H1 (cell line): Measurements from ENCODE around the gene UBIAD1. TPM values are rescaled to one million over a fixed set of nuclear protein-coding genes. Genes with fewer than 3 reads are reported as not detected.

Source experiments
- CTCF ChIA-PET: fragments of 300-600 bp; sonication (Branson Sonifier 250); formaldehyde crosslinking; loops from one replicate; lab custom pipeline; 2021; ENCODE audit not compliant: partially characterized antibody; lab: Charles Lee
- POLR2A ChIA-PET: fragments of 300-600 bp; sonication (Branson Sonifier 250); formaldehyde crosslinking; loops from one replicate; lab custom pipeline; 2021; ENCODE audit warnings: inconsistent platforms; ENCODE audit not compliant: partially characterized antibody; lab: Charles Lee
- DNase-seq, 2 experiments: peaks; one replicate each; pipeline versions ENCODE4 v3.0.0 to v3.0.0-alpha.2; 2010 to 2022; ENCODE audit warnings: low spot score in 2 of 2, low read depth in 1 of 2, mixed read lengths in 1 of 2
- FAIRE-seq: peaks from 2 replicates; lab custom pipeline; 2011; peaks lifted over from hg19 to GRCh38; lab: Jason Lieb, UNC
- H2AFZ ChIP-seq: 2 replicates; pipeline ENCODE4 v1.8.1; 2012; ENCODE audit warnings: low read length, inconsistent platforms
- H2AK5ac ChIP-seq: 2 replicates; pipeline ENCODE4 v1.6.1; 2013; ENCODE audit warnings: low read depth, low read length
- H2BK120ac ChIP-seq: replicated peaks from 2 replicates; pipeline ENCODE3; 2013; ENCODE audit warnings: low read depth, low read length, inconsistent platforms
- H2BK12ac ChIP-seq: 2 replicates; pipeline ENCODE4 v1.6.1; 2013; ENCODE audit warnings: low read depth, low read length
- H2BK15ac ChIP-seq: 2 replicates; pipeline ENCODE4 v1.6.1; 2013; ENCODE audit warnings: low read length
- H2BK20ac ChIP-seq: 2 replicates; pipeline ENCODE4 v1.6.1; 2013; ENCODE audit warnings: low read length
- H2BK5ac ChIP-seq: 2 replicates; pipeline ENCODE4 v1.6.1; 2013; ENCODE audit warnings: low read depth, low read length
- H3K14ac ChIP-seq: 2 replicates; pipeline ENCODE4 v1.6.1; 2013; ENCODE audit warnings: inconsistent platforms; ENCODE audit not compliant: insufficient read length
- H3K18ac ChIP-seq: 2 replicates; pipeline ENCODE4 v1.6.1; 2013; ENCODE audit warnings: low read length; ENCODE audit errors: extremely low read depth
- H3K23ac ChIP-seq: 2 replicates; pipeline ENCODE4 v1.6.1; 2013; ENCODE audit warnings: inconsistent platforms; ENCODE audit not compliant: insufficient read length
- H3K23me2 ChIP-seq: 2 replicates; pipeline ENCODE4 v1.6.1; 2013; ENCODE audit warnings: low read depth, low read length
- H3K27ac ChIP-seq: 2 replicates; pipeline ENCODE4 v1.6.1; 2011; ENCODE audit warnings: low read depth, low read length, inconsistent platforms
- H3K27me3 ChIP-seq, 4 experiments: replicated peaks in 1 of 4; 1 replicate in 1 of 4; 2 replicates in 3 of 4; pipeline versions ENCODE4 v1.6.1 to v1.8.1; 2011 to 2013; ENCODE audit warnings: low read length in 3 of 4, mild to moderate bottlenecking in 3 of 4, inconsistent platforms in 2 of 4, mixed read lengths in 2 of 4, moderate library complexity in 1 of 4; ENCODE audit not compliant: control insufficient read depth in 3 of 4, insufficient read depth in 3 of 4; ENCODE audit errors: extremely low read depth in 1 of 4
- H3K36me3 ChIP-seq, 4 experiments: 2 replicates each; pipeline versions ENCODE4 v1.6.1 to v1.8.1; 2011 to 2013; ENCODE audit warnings: mild to moderate bottlenecking in 4 of 4, low read length in 3 of 4, moderate library complexity in 2 of 4, control low read depth in 1 of 4, inconsistent platforms in 1 of 4; ENCODE audit not compliant: insufficient read depth in 4 of 4, control insufficient read depth in 2 of 4
- H3K4ac ChIP-seq: replicated peaks from 2 replicates; pipeline ENCODE3; 2013; ENCODE audit warnings: low read length, low read depth, mixed read lengths, inconsistent platforms; ENCODE audit not compliant: insufficient read length
- H3K4me1 ChIP-seq, 4 experiments: replicated peaks in 1 of 4; 1 replicate in 1 of 4; 2 replicates in 3 of 4; pipeline versions ENCODE4 v1.6.1 to v1.8.1; 2011 to 2013; ENCODE audit warnings: low read length in 3 of 4, inconsistent platforms in 2 of 4, mixed read lengths in 1 of 4; ENCODE audit not compliant: insufficient read depth in 4 of 4, control insufficient read depth in 3 of 4
- H3K4me2 ChIP-seq, 2 experiments: 2 replicates each; pipeline versions ENCODE4 v1.6.1 to v1.8.1; 2011 to 2013; ENCODE audit warnings: low read depth in 2 of 2, low read length in 2 of 2, control low read depth in 1 of 2, inconsistent platforms in 1 of 2, mild to moderate bottlenecking in 1 of 2; ENCODE audit not compliant: insufficient read depth in 1 of 2
- H3K4me3 ChIP-seq, 4 experiments: fragments of 200-600, 300-600 bp in 1 of 4; sonication (generic), shearing (Covaris generic), sonication (Bioruptor Twin) in 1 of 4; 2 replicates each; pipeline versions ENCODE4 v1.5.1 to v1.8.1; 2011 to 2016; ENCODE audit warnings: low read length in 4 of 4, low read depth in 3 of 4, control low read depth in 2 of 4, inconsistent platforms in 2 of 4, mild to moderate bottlenecking in 2 of 4, mixed read lengths in 1 of 4, moderate library complexity in 1 of 4; ENCODE audit not compliant: insufficient read depth in 2 of 4; ENCODE audit errors: extremely low read depth in 1 of 4
- H3K56ac ChIP-seq: replicated peaks from 2 replicates; pipeline ENCODE3; 2013; ENCODE audit warnings: low read depth, mild to moderate bottlenecking, mixed read lengths, low read length, inconsistent platforms; ENCODE audit not compliant: insufficient read length
- H3K79me1 ChIP-seq: 2 replicates; pipeline ENCODE4 v1.6.1; 2013; ENCODE audit warnings: low read depth, low read length, control low read depth
- H3K79me2 ChIP-seq, 2 experiments: 2 replicates each; pipeline versions ENCODE4 v1.6.1 to v1.8.1; 2012 to 2013; ENCODE audit warnings: low read length in 2 of 2, mild to moderate bottlenecking in 2 of 2, inconsistent platforms in 1 of 2; ENCODE audit not compliant: insufficient read depth in 2 of 2, control insufficient read depth in 1 of 2
- H3K9ac ChIP-seq, 4 experiments: replicated peaks in 1 of 4; 1 replicate in 1 of 4; 2 replicates in 3 of 4; pipeline versions ENCODE4 v1.6.1 to v1.8.1; 2011 to 2013; ENCODE audit warnings: low read depth in 3 of 4, low read length in 3 of 4, control low read depth in 2 of 4, mild to moderate bottlenecking in 2 of 4, moderate library complexity in 2 of 4, inconsistent platforms in 1 of 4; ENCODE audit errors: extremely low read depth in 1 of 4
- H3K9me3 ChIP-seq, 2 experiments: 2 replicates each; pipeline versions ENCODE4 v1.6.1 to v1.8.1; 2012 to 2013; ENCODE audit warnings: mild to moderate bottlenecking in 2 of 2, moderate library complexity in 2 of 2, control low read depth in 1 of 2, inconsistent platforms in 1 of 2, low read depth in 1 of 2, low read length in 1 of 2, mixed read lengths in 1 of 2; ENCODE audit not compliant: insufficient read depth in 2 of 2
- H4K20me1 ChIP-seq, 2 experiments: replicated peaks in 1 of 2; 2 replicates each; pipeline versions ENCODE3 to v1.8.1; 2011 to 2013; ENCODE audit warnings: inconsistent platforms in 2 of 2, low read length in 2 of 2, mild to moderate bottlenecking in 1 of 2; ENCODE audit not compliant: insufficient read depth in 2 of 2, control insufficient read depth in 1 of 2
- H4K5ac ChIP-seq: 2 replicates; pipeline ENCODE4 v1.6.1; 2013; ENCODE audit warnings: low read length, low read depth, mixed read lengths, inconsistent platforms; ENCODE audit not compliant: insufficient read length
- H4K8ac ChIP-seq: 2 replicates; pipeline ENCODE4 v1.8.0; 2013; ENCODE audit warnings: mild to moderate bottlenecking, moderate library complexity, low read length, inconsistent platforms; ENCODE audit not compliant: insufficient read depth; ENCODE audit errors: extremely low read depth
- H4K91ac ChIP-seq: replicated peaks from 2 replicates; pipeline ENCODE3; 2013; ENCODE audit warnings: low read length, mixed read lengths, inconsistent platforms; ENCODE audit not compliant: insufficient read length
- ASH2L ChIP-seq: fragments of 200-600, 300-600 bp; sonication (generic); IDR thresholded peaks from one replicate; pipeline ENCODE4 v1.7.1; 2017; ENCODE audit warnings: low read length
- CTCF ChIP-seq, 3 experiments: IDR thresholded peaks; 1 replicate in 2 of 3; 2 replicates in 1 of 3; pipeline versions ENCODE4 v1.5.1 to v1.6.1; 2011; ENCODE audit warnings: low read length in 3 of 3, mild to moderate bottlenecking in 3 of 3, inconsistent platforms in 2 of 3, low read depth in 1 of 3, moderate library complexity in 1 of 3; ENCODE audit not compliant: insufficient read depth in 1 of 3; ENCODE audit errors: control extremely low read depth in 1 of 3
- KDM4A ChIP-seq: IDR thresholded peaks from one replicate; pipeline ENCODE4 v1.7.1; 2012; ENCODE audit warnings: low read depth, mild to moderate bottlenecking, moderate library complexity, low read length, inconsistent platforms; ENCODE audit not compliant: severe bottlenecking
- RAD21 ChIP-seq, 2 experiments: IDR thresholded peaks in 1 of 2; conservative IDR thresholded peaks in 1 of 2; 2 replicates each; pipeline ENCODE4 v1.6.1; 2011; ENCODE audit warnings: low read depth in 2 of 2, low read length in 2 of 2, improper control_type of control experiment in 1 of 2, inconsistent platforms in 1 of 2, mild to moderate bottlenecking in 1 of 2, moderate library complexity in 1 of 2
- WGBS, 2 experiments: shearing (Covaris generic) in 1 of 2; methylation state at CpG; one replicate each; pipeline versions ENCODE4 v1.1.6 to v1.1.7; 2013 to 2015; ENCODE audit warnings: low lambda C conversion rate in 2 of 2, mixed read lengths in 2 of 2, inconsistent platforms in 1 of 2, low coverage in 1 of 2, missing lambda C conversion rate in 1 of 2; ENCODE audit not compliant: insufficient replicate concordance in 2 of 2, insufficient coverage in 1 of 2, insufficient read length in 1 of 2; ENCODE audit errors: extremely low coverage in 1 of 2, missing lambda C conversion rate in 1 of 2; 5-methylcytosine and 5-hydroxymethylcytosine counted together
- polyA plus RNA-seq, 7 experiments: library from polyadenylated mRNA; depleted of rRNA in 3 of 7; stranded (reverse) in 5 of 7; unstranded in 2 of 7; fragments of >200 nt in 5 of 7; fragments of 200-250 nt in 2 of 7; gene quantifications; 1 replicate in 5 of 7; 2 replicates in 1 of 7; 4 replicates in 1 of 7; pipeline versions ENCODE4 v1.2.1 to v1.2.3, GENCODE V29; 2011 to 2013; ENCODE audit warnings: missing spikeins in 2 of 7, mixed read lengths in 2 of 7
- total RNA-seq: library from RNA; stranded (reverse); fragmentation: NEBNext Ultra II Directional; extraction: Animal tissue kit (Norgen Biotek cat#: 25700); gene quantifications from 2 replicates; pipeline ENCODE4 v1.2.1, GENCODE V29; 2021
- TF ChIP-seq, protein P1 (sequence below): IDR thresholded peaks from 2 replicates; pipeline ENCODE4 v1.6.1; 2012; ENCODE audit warnings: inconsistent platforms

The UBIAD1 gene
- total and polyA plus RNA-seq, 2 of the 8 experiments (the other 6 are each of a cell fraction or from before 2014, with no cell fraction given), result 23.4 to 26.6 TPM

DNA sequence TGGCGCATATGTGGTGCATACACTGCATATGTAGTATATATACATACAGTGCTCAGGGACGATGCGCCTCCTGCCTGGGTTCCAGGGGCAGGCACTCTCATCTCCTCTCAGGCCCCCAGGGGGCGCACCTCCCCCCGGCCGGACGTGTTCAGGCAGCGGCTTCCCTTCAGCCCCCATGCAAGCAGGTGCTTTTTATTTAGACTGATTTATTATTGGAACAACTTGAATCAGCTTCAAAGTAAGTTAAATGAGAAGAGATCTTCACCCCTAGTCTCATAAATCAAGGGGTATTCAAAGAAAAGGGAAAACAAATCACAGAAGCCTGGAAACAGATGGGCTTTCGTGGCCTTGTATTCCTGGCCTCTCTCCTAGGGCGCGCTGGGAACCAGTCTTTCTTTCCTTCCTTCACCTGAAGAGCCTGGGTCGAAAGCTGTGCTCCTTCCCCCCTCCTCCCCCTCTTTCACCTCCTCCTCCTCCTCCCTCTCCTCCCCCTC is 64.6 kb downstream of the UBIAD1 start:
- WGBS, 2 experiments, result 24% methylated on average over 8 of the region's 12 CpGs; no CpG with 5 or more reads in 1 of the 2 experiments

More for the DNA sequence above, 64.6 kb downstream of the UBIAD1 start:
- no peak overlapping the region for H2BK12ac ChIP-seq
- no peak overlapping the region for H3K14ac ChIP-seq
- ChIA-PET POLR2A (no interaction called here), CTCF (interaction anchor here (0.7 to 3.8 kb wide), 8 partner anchors 9 to 378 kb away, joined by 3 to 18 read pairs (median 3); no protein-coding TSS in a partner anchor)
- H3K36me3 ChIP-seq, result no peaks in the 10 kb centered on the region
- H2BK5ac ChIP-seq, result no peak overlapping the region
- H3K4me1 ChIP-seq, result peaks cover 0 to 16% (median 4%) of the 10 kb centered on the region in 4 experiments; a peak in 4 of 7 replicates
- no peak overlapping the region for H3K4me3 ChIP-seq
- no peak overlapping the region for H4K8ac ChIP-seq
- peaks cover 0 to 2% of the 10 kb centered on the region in 2 experiments for H4K20me1 ChIP-seq
- H3K4ac ChIP-seq, result no peak overlapping the region
- no peak overlapping the region for H3K4me2 ChIP-seq
- no peak overlapping the region for H2BK20ac ChIP-seq
- no peak overlapping the region for H2BK120ac ChIP-seq
- no peak overlapping the region for H3K27ac ChIP-seq
- no peak overlapping the region for H2AK5ac ChIP-seq
- no peaks in the 10 kb centered on the region for H3K79me2 ChIP-seq
- H3K9ac ChIP-seq, result no peak overlapping the region
- H3K18ac ChIP-seq, result no peak overlapping the region
- no peaks in the 10 kb centered on the region for H3K27me3 ChIP-seq
- no peak overlapping the region for H2BK15ac ChIP-seq
- TF ChIP-seq KDM4A, result no peak
- peak; percentile 81 to 94 (median 91) for TF ChIP-seq CTCF (IDR thresholded peaks at IDR 0.05; ENCODE audit: control extremely low read depth in 1 of 3, insufficient read depth in 1 of 3, low read depth in 1 of 3, low read length in 3 of 3)
- no peak for TF ChIP-seq ASH2L
- peak; percentile 56 to 69 for TF ChIP-seq RAD21 (IDR thresholded peaks at IDR 0.05 in 1 of 2, conservative IDR thresholded peaks at IDR 0.05 in 1 of 2; ENCODE audit: low read depth in 2 of 2, low read length in 2 of 2)
- TF ChIP-seq, protein P1, sequence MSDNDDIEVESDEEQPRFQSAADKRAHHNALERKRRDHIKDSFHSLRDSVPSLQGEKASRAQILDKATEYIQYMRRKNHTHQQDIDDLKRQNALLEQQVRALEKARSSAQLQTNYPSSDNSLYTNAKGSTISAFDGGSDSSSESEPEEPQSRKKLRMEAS, result peak; percentile 13; the same call in 1 of the 2 replicates
- TF ChIP-seq, all 59 proteins: peak for 3
- H3K9me3 ChIP-seq, result no peaks in the 10 kb centered on the region
- no peak for FAIRE-seq
- H3K56ac ChIP-seq, result no peak overlapping the region
- H4K91ac ChIP-seq, result no peak overlapping the region
- no peaks in the 10 kb centered on the region for H3K79me1 ChIP-seq
- H3K23me2 ChIP-seq, result no peaks in the 10 kb centered on the region
- 0 out of 2 replicates have a peak overlapping the region, but pooled peaks have one; percentile 67 for H2AFZ ChIP-seq
- no peak overlapping the region for H4K5ac ChIP-seq
- no peak overlapping the region for H3K23ac ChIP-seq
- DNase-seq, result peak in 1 of 2 experiments; percentile 89
